ENCODE measurements around the gene MED13L. TPM values are rescaled to one million over a fixed set of nuclear protein-coding genes. Genes with fewer than 3 reads are reported as not detected.

MED13L gene
- total and polyA plus RNA-seq, 2 donors (not counting 3 experiments of a cell fraction or from before 2014, with no cell fraction given), result 27.4 to 93.6 TPM

DNA sequence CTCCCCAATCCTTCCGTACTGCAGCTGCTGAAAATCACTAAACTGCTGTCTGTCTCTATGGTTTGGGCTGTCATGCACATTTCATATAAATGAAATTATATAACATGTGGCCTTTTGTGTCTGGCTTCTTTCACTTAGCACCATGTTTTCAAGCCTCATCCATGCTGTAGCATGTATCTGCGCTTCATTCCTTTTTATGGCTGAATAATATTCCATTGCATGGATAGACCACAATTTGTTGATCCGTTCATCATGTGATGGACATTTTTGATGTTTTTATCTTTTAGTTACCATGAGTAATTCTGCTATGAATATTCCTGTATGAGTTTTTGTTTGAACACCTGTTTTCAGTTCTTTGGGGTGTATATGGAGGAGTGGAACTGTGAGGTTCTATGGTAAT lies 32.6 kb upstream of the MED13L start:
- Histone ChIP-seq H3K27ac (ENCODE audit: insufficient read depth, low read depth, low read length) (no peak overlapping the region), H3K4me2 (ENCODE audit: insufficient read depth, low read length) (no peak overlapping the region), H3K9ac (replicated peaks; ENCODE audit: extremely low read depth, insufficient read depth, low read length) (no peak overlapping the region), H3K36me3 (ENCODE audit: control insufficient read depth in 2 of 2, extremely low read depth in 1 of 2, insufficient read depth in 2 of 2, low read length in 2 of 2) (no peaks in the 10 kb centered on the region), H4K20me1 (replicated peaks; ENCODE audit: control insufficient read depth, extremely low read depth, insufficient read depth, low read length) (no peaks in the 10 kb centered on the region), H3K4me1 (ENCODE audit: control insufficient read depth, extremely low read depth, insufficient read depth, low read length) (no peaks in the 10 kb centered on the region), H3K27me3 (ENCODE audit: control insufficient read depth in 2 of 2, insufficient read depth in 2 of 2, low read length in 2 of 2) (peaks cover 6 to 7% of the 10 kb centered on the region in 2 experiments), H2AFZ (ENCODE audit: low read depth, low read length) (no peak overlapping the region), H3K9me1 (replicated peaks; ENCODE audit: control insufficient read depth, extremely low read depth, insufficient read depth, low read length) (no peaks in the 10 kb centered on the region), H3K4me3 (replicated peaks in 1 of 3; ENCODE audit: insufficient read depth in 1 of 3, low read depth in 1 of 3, low read length in 3 of 3) (no peak overlapping the region), H3K9me3 (replicated peaks; ENCODE audit: control insufficient read depth, insufficient read depth, low read length) (no peaks in the 10 kb centered on the region), H3K79me2 (ENCODE audit: control insufficient read depth, insufficient read depth, low read length) (no peaks in the 10 kb centered on the region)
- DNase-seq (ENCODE audit: low read depth, low spot score) (no peak), FAIRE-seq (no peak)
- ChIA-PET POLR2A (no interaction called here), CTCF (no interaction called here)
- TF ChIP-seq EZH2 (IDR thresholded peaks at IDR 0.05; ENCODE audit: borderline replicate concordance, low read depth, low read length, severe bottlenecking), result no peak
- no peak for TF ChIP-seq FOS (IDR thresholded peaks at IDR 0.05; ENCODE audit: borderline replicate concordance, insufficient read depth, low read length)
- TF ChIP-seq, protein P1, sequence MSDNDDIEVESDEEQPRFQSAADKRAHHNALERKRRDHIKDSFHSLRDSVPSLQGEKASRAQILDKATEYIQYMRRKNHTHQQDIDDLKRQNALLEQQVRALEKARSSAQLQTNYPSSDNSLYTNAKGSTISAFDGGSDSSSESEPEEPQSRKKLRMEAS (IDR thresholded peaks at IDR 0.05; ENCODE audit: insufficient read depth, insufficient read length), result no peak
- TF ChIP-seq, protein P2, sequence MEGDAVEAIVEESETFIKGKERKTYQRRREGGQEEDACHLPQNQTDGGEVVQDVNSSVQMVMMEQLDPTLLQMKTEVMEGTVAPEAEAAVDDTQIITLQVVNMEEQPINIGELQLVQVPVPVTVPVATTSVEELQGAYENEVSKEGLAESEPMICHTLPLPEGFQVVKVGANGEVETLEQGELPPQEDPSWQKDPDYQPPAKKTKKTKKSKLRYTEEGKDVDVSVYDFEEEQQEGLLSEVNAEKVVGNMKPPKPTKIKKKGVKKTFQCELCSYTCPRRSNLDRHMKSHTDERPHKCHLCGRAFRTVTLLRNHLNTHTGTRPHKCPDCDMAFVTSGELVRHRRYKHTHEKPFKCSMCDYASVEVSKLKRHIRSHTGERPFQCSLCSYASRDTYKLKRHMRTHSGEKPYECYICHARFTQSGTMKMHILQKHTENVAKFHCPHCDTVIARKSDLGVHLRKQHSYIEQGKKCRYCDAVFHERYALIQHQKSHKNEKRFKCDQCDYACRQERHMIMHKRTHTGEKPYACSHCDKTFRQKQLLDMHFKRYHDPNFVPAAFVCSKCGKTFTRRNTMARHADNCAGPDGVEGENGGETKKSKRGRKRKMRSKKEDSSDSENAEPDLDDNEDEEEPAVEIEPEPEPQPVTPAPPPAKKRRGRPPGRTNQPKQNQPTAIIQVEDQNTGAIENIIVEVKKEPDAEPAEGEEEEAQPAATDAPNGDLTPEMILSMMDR (IDR thresholded peaks at IDR 0.05; ENCODE audit: extremely low read depth in 1 of 2, insufficient read depth in 1 of 2, low read depth in 1 of 2, low read length in 2 of 2), result no peak
- intact Hi-C loops (cut with micrococcal nuclease) (no loop called here), dilution Hi-C loops (cut with MboI; ENCODE audit: extremely low pct_ligation_motif_present, low sequenced_read_pairs) (no loop called here)
- no TSS peak for BruUV-seq (replicated peaks)

DNA sequence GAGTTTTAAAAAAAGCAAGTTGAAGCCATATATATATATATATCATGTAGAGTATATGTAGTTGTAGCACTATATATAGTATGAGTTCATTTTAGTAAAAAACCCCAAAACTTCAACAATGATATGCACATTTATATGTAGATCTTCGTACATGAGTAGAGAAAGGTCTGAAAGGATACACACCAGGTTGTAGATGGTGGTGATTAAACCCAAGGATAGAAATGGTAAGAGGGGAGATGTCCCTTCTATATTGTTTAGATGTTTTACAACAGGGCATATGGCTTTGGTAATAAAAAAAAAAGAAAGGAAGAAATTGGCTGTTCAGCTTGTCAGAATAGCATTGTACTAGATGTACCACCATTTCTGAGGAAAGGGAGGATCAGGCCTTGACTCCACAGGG lies 31.9 kb upstream of the MED13L start:
- Histone ChIP-seq H4K20me1 (replicated peaks; ENCODE audit: control insufficient read depth, extremely low read depth, insufficient read depth, low read length) (no peaks in the 10 kb centered on the region), H3K4me1 (ENCODE audit: control insufficient read depth, extremely low read depth, insufficient read depth, low read length) (no peaks in the 10 kb centered on the region), H3K9ac (replicated peaks; ENCODE audit: extremely low read depth, insufficient read depth, low read length) (no peak overlapping the region), H3K79me2 (ENCODE audit: control insufficient read depth, insufficient read depth, low read length) (no peaks in the 10 kb centered on the region), H2AFZ (ENCODE audit: low read depth, low read length) (no peak overlapping the region), H3K36me3 (ENCODE audit: control insufficient read depth in 2 of 2, extremely low read depth in 1 of 2, insufficient read depth in 2 of 2, low read length in 2 of 2) (no peaks in the 10 kb centered on the region), H3K4me3 (replicated peaks in 1 of 3; ENCODE audit: insufficient read depth in 1 of 3, low read depth in 1 of 3, low read length in 3 of 3) (no peak overlapping the region), H3K27me3 (ENCODE audit: control insufficient read depth in 2 of 2, insufficient read depth in 2 of 2, low read length in 2 of 2) (peaks cover 6 to 7% of the 10 kb centered on the region in 2 experiments), H3K9me3 (replicated peaks; ENCODE audit: control insufficient read depth, insufficient read depth, low read length) (no peaks in the 10 kb centered on the region), H3K4me2 (ENCODE audit: insufficient read depth, low read length) (no peak overlapping the region), H3K27ac (ENCODE audit: insufficient read depth, low read depth, low read length) (no peak overlapping the region), H3K9me1 (replicated peaks; ENCODE audit: control insufficient read depth, extremely low read depth, insufficient read depth, low read length) (no peaks in the 10 kb centered on the region)
- no peak for DNase-seq (ENCODE audit: low read depth, low spot score)
- FAIRE-seq, result no peak
- ChIA-PET CTCF (no interaction called here), POLR2A (no interaction called here)
- no TSS peak for BruUV-seq (replicated peaks)
- TF ChIP-seq, protein P2 (IDR thresholded peaks at IDR 0.05; ENCODE audit: extremely low read depth in 1 of 2, insufficient read depth in 1 of 2, low read depth in 1 of 2, low read length in 2 of 2), result no peak
- TF ChIP-seq, protein P1 (IDR thresholded peaks at IDR 0.05; ENCODE audit: insufficient read depth, insufficient read length), result no peak
- TF ChIP-seq GATA2 (IDR thresholded peaks at IDR 0.05; ENCODE audit: insufficient read depth, insufficient read length, low read depth, low read length), result no peak
- TF ChIP-seq MYC (IDR thresholded peaks at IDR 0.05; ENCODE audit: low read depth, low read length), result no peak
- no peak for TF ChIP-seq POLR2AphosphoS5 (IDR thresholded peaks at IDR 0.05; ENCODE audit: insufficient read depth, low read depth, low read length)
- no peak for TF ChIP-seq POLR2A (IDR thresholded peaks at IDR 0.05; ENCODE audit: low read depth, low read length)
- no peak for TF ChIP-seq EZH2 (IDR thresholded peaks at IDR 0.05; ENCODE audit: borderline replicate concordance, low read depth, low read length, severe bottlenecking)
- no peak for TF ChIP-seq JUN (IDR thresholded peaks at IDR 0.05; ENCODE audit: borderline replicate concordance, insufficient read depth, insufficient read length, low read depth)
- no peak for TF ChIP-seq FOS (IDR thresholded peaks at IDR 0.05; ENCODE audit: borderline replicate concordance, insufficient read depth, low read length)
- dilution Hi-C loops (cut with MboI; ENCODE audit: extremely low pct_ligation_motif_present, low sequenced_read_pairs), result no loop called here
- intact Hi-C loops (cut with micrococcal nuclease), result no loop called here
